HepG2 (cell line): ENCODE data around the gene ZCCHC9. TPM values are rescaled to one million over a fixed set of nuclear protein-coding genes. Genes with fewer than 3 reads are reported as not detected.

ENCODE experiments used
- ERF ChIP-seq: IDR thresholded peaks from 2 replicates; pipeline ENCODE4 v1.6.1; 2018; ENCODE audit warnings: missing biosample characterization, missing genetic modification reagents
- FOSL2 ChIP-seq: sonication (generic); formaldehyde crosslinking; IDR thresholded peaks from 2 replicates; pipeline ENCODE4 v1.4.0; 2020; ENCODE audit warnings: missing genetic modification reagents
- FOXP1 ChIP-seq, 2 experiments: fragments of 450-650 bp in 1 of 2; IDR thresholded peaks; 2 replicates each; pipeline ENCODE4 v1.6.1; 2017 to 2018; ENCODE audit warnings: antibody characterized with exemption in 1 of 2
- GABPA ChIP-seq, 2 experiments: IDR thresholded peaks; 2 replicates each; pipeline ENCODE4 v1.6.1; 2011 to 2016; ENCODE audit warnings: low read depth in 2 of 2, low read length in 1 of 2, missing biosample characterization in 1 of 2, missing genetic modification characterization in 1 of 2
- HNF1B ChIP-seq: sonication (generic); formaldehyde crosslinking; IDR thresholded peaks from 2 replicates; pipeline ENCODE4 v1.5.1; 2020; ENCODE audit warnings: mild to moderate bottlenecking, moderate library complexity, missing genetic modification reagents
- HNF4G ChIP-seq, 2 experiments: sonication (generic) in 1 of 2; formaldehyde crosslinking in 1 of 2; IDR thresholded peaks; 2 replicates each; pipeline versions ENCODE4 v1.4.0 to v1.6.1; 2011 to 2020; ENCODE audit warnings: borderline replicate concordance in 2 of 2, low read depth in 2 of 2, mild to moderate bottlenecking in 2 of 2, low read length in 1 of 2, missing genetic modification reagents in 1 of 2, moderate library complexity in 1 of 2
- KLF6 ChIP-seq: IDR thresholded peaks from 2 replicates; pipeline ENCODE4 v1.8.0; 2016; ENCODE audit warnings: missing biosample characterization, missing genetic modification reagents
- MYPOP ChIP-seq: sonication (generic); formaldehyde crosslinking; IDR thresholded peaks from 2 replicates; pipeline ENCODE4 v1.8.1; 2023; ENCODE audit warnings: mild to moderate bottlenecking, moderate library complexity, missing genetic modification reagents
- NR0B2 ChIP-seq: sonication (generic); formaldehyde crosslinking; IDR thresholded peaks from 2 replicates; pipeline ENCODE4 v1.4.0; 2020; ENCODE audit warnings: mild to moderate bottlenecking, missing genetic modification reagents
- PHF21A ChIP-seq: sonication (generic); formaldehyde crosslinking; IDR thresholded peaks from 2 replicates; pipeline ENCODE4 v1.5.0; 2020; ENCODE audit warnings: mild to moderate bottlenecking, missing genetic modification reagents
- RARA ChIP-seq: IDR thresholded peaks from 2 replicates; pipeline ENCODE4 v1.6.1; 2016; ENCODE audit warnings: missing genetic modification reagents, missing compliant biosample characterization
- TCF7L2 ChIP-seq: IDR thresholded peaks from 2 replicates; pipeline ENCODE4 v1.6.1; 2011; ENCODE audit warnings: mild to moderate bottlenecking, low read depth, low read length, moderate library complexity
- ZBTB25 ChIP-seq: IDR thresholded peaks from 2 replicates; pipeline ENCODE4 v1.6.1; 2018; ENCODE audit warnings: missing genetic modification reagents
- ZBTB37 ChIP-seq: sonication (generic); formaldehyde crosslinking; IDR thresholded peaks from 2 replicates; pipeline ENCODE4 v1.4.0; 2020; ENCODE audit warnings: mild to moderate bottlenecking, missing genetic modification reagents
- ZMYM3 ChIP-seq: sonication (generic); formaldehyde crosslinking; IDR thresholded peaks from 2 replicates; pipeline ENCODE4 v1.5.1; 2020; ENCODE audit warnings: mild to moderate bottlenecking, missing genetic modification reagents
- ZNF224 ChIP-seq: sonication (generic); formaldehyde crosslinking; IDR thresholded peaks from 2 replicates; pipeline ENCODE4 v1.5.0; 2020; ENCODE audit warnings: mild to moderate bottlenecking, missing genetic modification reagents
- ZNF251 ChIP-seq: sonication (generic); formaldehyde crosslinking; IDR thresholded peaks from 2 replicates; pipeline ENCODE4 v1.9.0; 2021; ENCODE audit warnings: mild to moderate bottlenecking, missing genetic modification reagents
- ZNF33B ChIP-seq: sonication (generic); formaldehyde crosslinking; IDR thresholded peaks from 2 replicates; pipeline ENCODE4 v1.5.1; 2020; ENCODE audit warnings: mild to moderate bottlenecking, missing genetic modification reagents
- ZNF503 ChIP-seq: sonication (generic); formaldehyde crosslinking; IDR thresholded peaks from 2 replicates; pipeline ENCODE4 v1.4.0; 2020; ENCODE audit warnings: missing genetic modification reagents
- ZNF652 ChIP-seq: IDR thresholded peaks from 2 replicates; pipeline ENCODE4 v1.6.1; 2016; ENCODE audit warnings: low read depth, borderline replicate concordance
- ZNF879 ChIP-seq: sonication (generic); formaldehyde crosslinking; IDR thresholded peaks from 2 replicates; pipeline ENCODE4 v1.8.1; 2023; ENCODE audit warnings: missing genetic modification reagents
- polyA plus RNA-seq, 8 experiments: library from polyadenylated mRNA; depleted of rRNA in 3 of 8; stranded (reverse) in 7 of 8; unstranded in 1 of 8; fragments of >200 nt; fragmentation: Illumina TruSeq in 4 of 8; extraction: Trizol in 4 of 8; gene quantifications; 2 replicates each; pipeline versions ENCODE4 v1.2.1 to v1.2.3, GENCODE V29; 2011 to 2016; ENCODE audit warnings: low read depth in 4 of 8, missing spikeins in 1 of 8, mixed read lengths in 1 of 8; ENCODE audit not compliant: insufficient read depth in 1 of 8
- total RNA-seq, 5 experiments: library from RNA; depleted of rRNA; stranded (reverse); fragments of >200 nt; fragmentation: Illumina TruSeq; extraction: Trizol; gene quantifications; 2 replicates each; pipeline ENCODE4 v1.2.3, GENCODE V29; 2016; ENCODE audit warnings: low read depth in 1 of 5

The ZCCHC9 gene
- total and polyA plus RNA-seq, 2 of the 13 experiments (the other 11 are each of a cell fraction or from before 2014, with no cell fraction given): 28.7 to 52.5 TPM

- peak; percentile 47; the same call in 1 of the 2 replicates for TF ChIP-seq ZBTB25 (CRISPR knock-in tag)
- no peak for TF ChIP-seq GABPA (IDR thresholded peaks at IDR 0.05; ENCODE audit: low read depth, low read length)
- 0 out of 2 replicates have a peak, but pooled peaks have one; percentile 34 for TF ChIP-seq GABPA (CRISPR knock-in tag; IDR thresholded peaks at IDR 0.05; ENCODE audit: low read depth)
- TF ChIP-seq ZNF251: no peak
- peak; percentile 97 for TF ChIP-seq HNF1B (CRISPR knock-in tag)
- TF ChIP-seq ZNF33B (CRISPR knock-in tag): no peak
- no peak for TF ChIP-seq NR0B2 (CRISPR knock-in tag)
- TF ChIP-seq FOSL2 (CRISPR knock-in tag): peak; percentile 59
- TF ChIP-seq ZNF224 (CRISPR knock-in tag): no peak
- TF ChIP-seq HNF4G (IDR thresholded peaks at IDR 0.05; ENCODE audit: borderline replicate concordance, low read depth, low read length): peak; percentile 89
- TF ChIP-seq HNF4G (CRISPR knock-in tag; IDR thresholded peaks at IDR 0.05; ENCODE audit: borderline replicate concordance, low read depth): peak; percentile 80; the same call in 1 of the 2 replicates
- TF ChIP-seq FOXP1 (IDR thresholded peaks at IDR 0.05): no peak
- TF ChIP-seq FOXP1 (CRISPR knock-in tag; IDR thresholded peaks at IDR 0.05): peak; percentile 85
- TF ChIP-seq TCF7L2: no peak
- TF ChIP-seq ZNF503 (CRISPR knock-in tag): peak; percentile 92
- no peak for TF ChIP-seq ZNF879
- 0 out of 2 replicates have a peak, but pooled peaks have one; percentile 24 for TF ChIP-seq MYPOP (CRISPR knock-in tag)
- peak; percentile 65; the same call in 1 of the 2 replicates for TF ChIP-seq ERF
- peak; percentile 99 for TF ChIP-seq RARA (CRISPR knock-in tag)
- TF ChIP-seq ZMYM3 (CRISPR knock-in tag): peak; percentile 23; the same call in 1 of the 2 replicates
- TF ChIP-seq ZNF652: peak; percentile 76; the same call in 1 of the 2 replicates
- TF ChIP-seq KLF6 (CRISPR knock-in tag): peak; percentile 35; the same call in 1 of the 2 replicates
- TF ChIP-seq ZBTB37: peak; percentile 83; the same call in 1 of the 2 replicates
- TF ChIP-seq PHF21A: peak; percentile 48; the same call in 1 of the 2 replicates
Observed at GRCh38 chr5:81353189-81353588, 51.8 kb downstream of the ZCCHC9 start (continued).
